Cortex of kidney (tissue), 1 donor: ENCODE results near the gene CDHR5.
"Not testable (repeated sequence)": the region's sequence is repeated elsewhere in the genome, so short reads cannot be mapped to it uniquely, and the experiment has no call there.

Source experiments
- DNase-seq: peaks from one replicate; lab custom pipeline; 2025; lab: John Stamatoyannopoulos, UW

CDHR5 gene

GRCh38 chr11:586376-587316 lies 38.1 kb downstream of the CDHR5 start:
- no peak for DNase-seq

DNA sequence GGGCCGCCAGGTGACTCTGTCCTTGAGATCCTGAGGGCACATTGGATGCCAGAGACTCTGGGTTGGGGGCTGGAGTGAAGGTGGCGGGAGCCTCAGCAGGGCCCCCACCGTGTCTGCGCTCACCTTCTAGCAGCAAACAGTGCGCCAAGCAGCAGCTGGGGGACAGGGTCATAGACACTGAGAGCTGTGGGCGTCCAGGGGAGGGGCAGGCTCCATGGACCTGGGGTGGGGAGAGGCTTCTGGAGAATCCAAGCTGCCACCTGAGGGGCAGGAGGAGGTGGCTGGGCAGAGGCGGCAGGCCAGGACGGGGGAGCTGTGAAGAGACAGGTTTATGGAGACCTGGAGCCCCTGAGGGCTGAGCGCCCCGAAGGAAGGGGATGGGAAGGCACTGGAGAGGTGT lies 40.5 kb downstream of the CDHR5 start:
- DNase-seq: no peak

GRCh38 chr11:581752-582151 lies 43.0 kb downstream of the CDHR5 start:
- DNase-seq: no peak

DNA sequence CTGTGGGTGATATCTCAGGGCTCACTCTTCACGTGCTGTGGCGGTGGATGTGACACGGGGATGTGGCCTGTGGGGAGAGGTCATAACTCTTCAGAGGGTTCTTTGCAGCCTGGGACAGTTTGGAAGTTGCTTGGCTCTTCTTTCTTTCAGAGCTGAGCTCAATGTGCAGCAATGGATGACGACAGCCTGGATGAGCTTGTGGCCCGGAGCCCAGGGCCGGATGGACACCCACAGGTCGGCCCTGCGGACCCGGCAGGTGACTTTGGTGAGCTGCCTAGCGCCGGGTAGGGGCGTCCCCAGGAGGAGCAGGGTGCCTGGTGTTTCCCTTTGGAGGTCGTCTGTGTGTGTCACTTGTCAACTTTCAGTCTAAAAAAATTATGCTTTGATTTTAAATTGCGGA lies 43.4 kb downstream of the CDHR5 start:
- DNase-seq: no peak

DNA sequence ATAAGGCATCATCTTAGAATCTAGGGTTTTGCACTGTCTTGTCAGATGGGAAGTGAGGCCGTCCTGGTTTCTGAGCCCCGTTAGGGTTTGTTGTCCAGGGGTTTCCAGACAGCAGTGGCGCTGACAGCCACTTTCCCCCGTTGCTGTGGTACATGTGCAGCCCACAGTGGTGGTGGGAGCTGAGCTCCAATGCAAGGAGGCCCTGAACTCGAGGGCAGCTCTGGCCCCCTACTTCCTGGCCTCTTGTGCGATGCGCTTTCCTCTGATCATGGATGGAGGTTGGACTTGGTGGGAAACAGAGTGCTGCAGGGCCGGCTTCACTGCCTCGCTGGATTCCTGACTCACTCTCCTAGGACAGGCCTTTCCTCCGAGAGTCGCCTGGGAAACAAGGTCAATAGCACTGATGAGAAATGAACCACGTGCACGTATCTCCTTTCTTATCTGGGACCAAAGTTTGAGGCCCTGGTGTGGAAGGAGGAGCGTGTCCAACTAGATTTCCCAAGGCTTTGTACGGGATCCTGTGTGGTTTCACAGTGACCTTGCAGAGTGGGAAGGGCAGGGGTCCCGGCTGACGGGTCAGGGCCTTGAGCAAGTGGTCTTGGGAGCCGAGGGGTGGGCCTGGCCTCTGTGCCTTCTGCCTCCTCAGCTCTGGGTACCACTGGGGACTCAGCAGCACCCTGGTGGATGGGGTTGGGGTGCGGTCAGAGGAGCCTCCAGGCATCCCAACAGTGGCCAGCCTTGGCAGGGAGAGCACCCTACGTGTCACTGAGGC lies 44.7 kb downstream of the CDHR5 start:
- no peak for DNase-seq

- DNase-seq: no peak
Observed at GRCh38 chr11:578276-579035, 46.3 kb downstream of the CDHR5 start.

DNA sequence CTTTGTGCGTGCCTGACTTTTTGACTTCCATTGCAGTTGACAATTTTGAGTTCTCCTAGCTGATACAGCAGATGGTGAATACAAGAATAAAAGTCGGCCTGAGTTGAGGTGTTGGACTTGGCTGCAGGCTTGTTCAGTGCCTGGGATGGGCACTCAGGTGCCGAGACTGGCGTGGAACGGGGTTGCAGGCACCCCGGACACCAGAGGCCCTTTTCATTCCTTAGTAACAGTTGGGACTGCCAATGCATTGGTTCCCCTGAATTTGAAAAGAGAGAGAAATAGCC lies 47.2 kb downstream of the CDHR5 start:
- no peak for DNase-seq

DNA sequence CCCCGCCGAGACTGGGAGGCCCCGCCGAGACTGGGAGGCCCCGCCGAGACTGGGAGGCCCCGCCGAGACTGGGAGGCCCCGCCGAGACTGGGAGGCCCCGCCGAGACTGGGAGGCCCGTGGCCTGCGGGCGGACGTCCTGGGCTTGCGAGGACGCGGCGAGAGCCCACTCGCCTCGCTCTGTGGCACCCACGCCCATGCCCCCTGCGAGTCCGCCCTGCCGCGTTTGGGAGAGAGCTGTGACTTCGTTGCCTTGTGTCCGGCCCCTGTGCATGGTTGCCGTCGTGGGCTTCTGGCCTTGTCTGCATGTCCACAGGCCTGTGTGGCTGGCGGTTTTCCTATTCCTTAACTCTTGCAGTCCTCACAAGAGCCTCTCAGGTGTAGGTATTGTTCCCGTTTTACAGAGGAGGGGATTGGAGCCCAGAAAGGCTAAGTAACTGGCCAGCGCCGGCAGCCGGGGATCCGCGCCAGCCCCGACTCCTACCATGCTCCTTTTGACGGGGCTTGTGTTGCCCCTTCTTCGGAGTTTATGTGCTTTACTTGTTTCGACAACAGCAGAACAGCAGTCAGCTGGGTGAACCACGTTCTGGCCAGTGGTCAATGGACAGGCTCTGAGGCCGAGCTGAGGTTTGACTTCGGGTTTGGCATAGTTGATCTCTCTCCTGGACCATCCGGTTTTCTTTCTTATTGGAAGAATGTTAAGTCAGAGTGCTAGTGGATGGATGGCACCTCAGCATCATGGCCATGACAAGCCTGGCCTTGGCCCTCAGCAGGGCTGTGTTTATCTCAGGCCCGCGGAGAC lies 47.7 kb downstream of the CDHR5 start:
- no peak for DNase-seq

DNA sequence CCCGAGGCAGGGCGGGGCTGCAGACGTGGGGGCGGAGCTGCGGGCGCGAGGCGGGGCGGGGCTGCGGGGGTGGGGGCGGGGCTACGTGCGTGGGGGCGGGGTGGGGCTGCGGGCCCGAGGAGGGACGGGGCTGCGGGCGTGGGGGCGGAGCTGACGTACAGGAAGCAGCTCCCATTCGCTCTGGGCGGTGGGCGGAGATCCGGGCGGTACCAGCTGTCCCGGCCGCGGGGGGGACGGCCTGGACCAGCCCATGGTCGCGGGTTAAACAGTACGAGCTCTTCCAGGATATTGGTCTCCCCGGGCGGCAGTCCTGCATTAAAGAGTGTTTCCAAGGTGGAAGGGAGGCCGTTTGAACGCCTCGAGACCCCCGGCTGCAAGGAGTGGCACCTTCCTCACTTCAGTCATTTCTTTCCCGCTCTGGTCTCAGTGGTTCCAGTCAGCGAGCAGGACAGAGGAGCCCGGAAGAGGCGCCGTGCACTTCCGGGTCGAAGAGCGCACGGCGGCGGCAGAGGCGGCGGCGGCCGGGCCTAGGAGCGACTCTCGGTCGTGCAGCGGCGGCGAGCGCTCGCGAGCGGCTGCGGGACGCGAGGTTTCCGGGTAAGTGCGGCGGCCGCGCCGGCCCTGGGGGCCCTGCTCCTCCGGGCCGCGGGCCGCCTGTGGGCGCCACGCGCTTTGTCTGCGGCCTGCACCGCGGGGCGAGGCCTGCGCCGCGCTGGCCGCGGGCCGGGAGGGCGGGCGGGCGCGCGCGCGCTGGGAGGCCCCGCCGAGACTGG lies 48.6 kb downstream of the CDHR5 start, which contains the start of gene PHRF1:
TSS of gene PHRF1 (plus strand) at position 475 of the 773 bp plus-strand sequence. CDS start 5,043 bp downstream, outside the sequence.
- no peak for DNase-seq

DNA sequence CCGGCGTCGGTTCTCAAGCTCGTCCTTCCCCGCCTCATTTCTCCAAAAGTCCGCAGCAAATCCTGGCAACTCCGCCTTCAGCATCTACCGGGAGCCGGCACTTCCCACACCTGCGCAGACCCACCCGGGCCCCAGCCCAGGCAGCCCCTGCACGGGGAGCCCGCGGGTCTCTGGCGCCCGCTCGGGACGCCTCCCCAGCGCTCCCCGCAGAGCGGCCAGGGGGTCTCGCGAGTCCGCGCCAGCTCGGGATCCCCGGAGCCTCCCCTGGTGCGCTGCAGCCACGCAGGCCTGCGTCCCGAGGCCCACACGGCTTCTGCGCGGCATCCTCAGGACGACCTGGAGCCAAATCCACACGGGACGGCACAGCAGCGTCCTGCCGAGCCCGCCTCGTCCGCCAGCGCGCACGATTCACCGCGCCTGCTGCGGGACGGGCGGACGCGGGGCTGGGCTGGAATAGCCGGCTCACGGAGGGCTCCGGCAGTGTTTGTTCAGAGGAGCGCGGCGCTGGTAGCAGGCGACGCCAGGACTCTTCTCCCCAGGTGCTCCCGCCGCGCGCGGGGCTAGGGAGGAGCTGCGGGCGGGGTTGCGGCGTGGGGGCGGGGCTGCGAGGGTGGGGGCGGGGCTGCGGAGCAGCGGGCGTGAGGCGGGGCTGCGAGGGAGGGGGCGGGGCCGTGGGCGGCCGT lies 49.3 kb downstream of the CDHR5 start:
- no peak for DNase-seq

DNA sequence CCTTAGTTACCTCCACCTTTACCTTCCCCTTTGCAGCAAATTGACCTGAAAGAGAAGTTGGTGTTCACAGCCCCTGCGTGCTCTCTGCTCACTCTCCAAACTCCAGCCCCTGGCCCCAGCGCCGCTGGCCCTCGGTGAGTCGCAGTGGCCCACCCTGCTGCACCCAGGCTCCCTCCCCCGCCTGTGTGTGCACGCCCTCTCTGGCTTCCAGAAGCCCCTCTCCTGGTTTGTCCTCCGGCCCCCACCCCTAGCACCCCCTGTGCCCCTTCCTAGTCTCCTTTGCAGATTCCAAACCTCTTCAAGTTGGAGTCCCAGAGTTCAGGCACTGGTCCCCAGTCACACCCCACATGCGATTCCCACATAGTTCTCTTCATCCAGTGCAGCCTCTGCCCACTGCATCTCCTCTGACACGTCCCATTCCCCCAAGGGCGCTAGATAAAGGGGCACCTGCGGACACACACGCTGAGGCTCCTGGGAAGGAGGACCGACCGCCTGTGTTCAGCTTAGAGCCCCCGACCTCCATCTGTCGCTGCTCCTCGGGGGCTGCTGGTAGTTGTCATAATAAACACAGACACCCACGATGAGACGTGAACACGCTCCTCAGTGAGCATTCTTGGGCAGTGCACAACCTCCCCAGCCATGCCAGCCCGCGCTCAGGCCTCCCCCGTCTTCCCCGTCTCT lies 50.0 kb downstream of the CDHR5 start:
- DNase-seq: no peak

GRCh38 chr11:574031-574570 lies 50.7 kb downstream of the CDHR5 start:
- DNase-seq: not testable (repeated sequence)

GRCh38 chr11:573146-573759 lies 51.5 kb downstream of the CDHR5 start:
- no peak for DNase-seq

DNA sequence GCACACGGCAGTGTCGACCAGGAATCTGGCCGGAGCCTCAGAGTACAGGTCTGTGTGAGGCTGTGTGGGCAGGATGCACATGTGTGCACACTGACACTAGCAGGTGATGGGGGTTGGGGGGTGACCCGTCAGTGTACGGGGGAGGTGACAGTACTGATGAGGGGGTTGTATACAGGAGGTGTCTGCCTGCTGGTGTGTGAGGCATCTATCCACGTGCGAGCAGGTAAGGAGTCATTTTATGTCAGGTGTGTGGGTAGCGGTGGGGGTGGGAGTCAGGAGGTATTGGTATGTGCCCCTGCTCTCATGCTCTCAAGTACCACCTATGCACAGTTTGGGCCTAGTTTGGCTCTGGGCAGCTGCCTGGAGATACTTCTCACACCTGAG lies 53.0 kb downstream of the CDHR5 start:
- DNase-seq: no peak

- no peak for DNase-seq
Observed at GRCh38 chr11:569158-569885, 55.4 kb downstream of the CDHR5 start.

DNA sequence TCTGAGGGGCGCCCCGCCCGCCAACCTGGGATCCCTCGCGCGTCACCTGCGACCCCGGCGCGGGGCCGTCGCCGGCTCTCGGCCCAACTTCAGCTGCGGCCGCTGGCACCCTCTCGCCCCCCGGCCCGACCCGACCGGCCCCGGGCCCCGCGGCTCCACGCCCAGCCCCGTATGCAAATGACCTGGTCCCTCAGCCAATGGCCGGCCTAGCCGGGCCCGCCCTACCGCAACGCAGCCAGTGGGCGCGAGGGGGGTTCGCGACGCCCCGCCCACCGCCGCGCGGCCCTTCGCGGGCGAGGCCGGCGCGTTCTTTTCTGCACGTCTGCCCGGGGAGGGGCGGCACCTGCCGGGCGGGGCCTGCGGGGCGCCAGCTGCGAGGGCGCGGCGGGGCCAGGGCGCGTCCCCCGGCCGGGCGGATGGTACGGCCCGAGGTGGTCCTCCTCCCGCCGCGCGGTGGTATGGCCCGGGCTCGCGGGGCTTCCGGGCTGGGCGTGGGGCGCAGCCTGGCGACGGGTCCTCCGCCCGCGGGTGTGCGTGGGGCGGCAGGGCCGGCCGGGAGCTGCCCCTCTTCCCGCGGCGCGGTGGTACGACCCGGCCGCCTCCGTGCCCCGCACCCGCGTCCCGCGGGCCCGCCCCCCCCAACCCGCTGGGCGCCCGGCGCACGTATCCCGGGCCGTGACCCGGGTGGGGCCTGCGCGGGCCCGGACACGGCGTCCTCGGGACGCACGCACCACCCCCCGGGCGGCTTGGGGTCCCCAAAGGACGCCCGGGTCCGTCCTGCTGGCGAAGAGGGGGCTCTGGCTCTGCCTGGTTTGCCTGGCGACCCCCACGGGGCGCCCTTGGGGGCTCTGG lies 56.2 kb downstream of the CDHR5 start:
- peak; percentile 54 for DNase-seq

- DNase-seq: no peak
Observed at GRCh38 chr11:567629-568292, 57.0 kb downstream of the CDHR5 start.
